ENCODE data around the gene BCL11B.

BCL11B gene

DNA sequence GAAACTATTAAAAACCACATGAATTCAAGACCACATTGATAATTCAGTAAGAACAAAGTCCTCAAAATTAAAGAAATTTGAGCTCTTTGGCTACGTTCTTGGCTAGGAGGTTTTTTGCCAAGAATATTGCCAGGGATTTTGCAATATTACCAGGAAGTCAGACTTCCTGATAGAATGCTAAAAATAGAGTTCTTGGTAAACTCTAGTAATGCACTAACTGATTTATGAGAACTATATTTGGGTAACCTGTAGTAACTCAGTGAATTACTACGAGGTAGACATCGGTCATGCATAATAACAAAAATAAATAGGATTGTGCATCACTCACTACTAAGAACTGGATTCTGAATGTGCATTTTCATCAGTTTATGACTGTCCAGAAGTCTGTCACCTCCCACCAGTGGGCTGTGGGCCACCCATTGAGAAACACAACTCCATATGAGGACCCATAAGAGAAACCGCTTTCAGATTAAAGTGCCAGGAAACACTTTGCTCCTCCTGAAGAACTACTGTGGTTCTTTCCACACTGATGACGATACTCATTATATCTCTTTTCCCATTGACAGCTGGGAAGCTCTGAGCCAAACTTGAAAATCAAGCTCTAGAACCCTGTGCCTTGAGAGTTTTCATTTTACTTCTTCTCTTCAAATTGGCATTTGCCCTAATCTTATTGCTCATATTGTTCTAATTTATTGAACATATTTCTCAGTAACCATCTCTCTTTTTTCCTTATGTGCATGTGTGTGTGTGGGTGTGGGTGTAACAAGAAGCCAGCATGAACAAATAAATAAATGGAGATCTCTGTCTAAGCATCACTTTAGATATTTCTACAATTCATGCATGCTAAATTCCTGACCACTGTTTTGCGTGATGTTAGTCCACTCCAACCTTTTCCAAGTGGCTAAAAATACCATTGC is 116.6 kb downstream of the BCL11B start:
- no peak for DNase-seq

DNA sequence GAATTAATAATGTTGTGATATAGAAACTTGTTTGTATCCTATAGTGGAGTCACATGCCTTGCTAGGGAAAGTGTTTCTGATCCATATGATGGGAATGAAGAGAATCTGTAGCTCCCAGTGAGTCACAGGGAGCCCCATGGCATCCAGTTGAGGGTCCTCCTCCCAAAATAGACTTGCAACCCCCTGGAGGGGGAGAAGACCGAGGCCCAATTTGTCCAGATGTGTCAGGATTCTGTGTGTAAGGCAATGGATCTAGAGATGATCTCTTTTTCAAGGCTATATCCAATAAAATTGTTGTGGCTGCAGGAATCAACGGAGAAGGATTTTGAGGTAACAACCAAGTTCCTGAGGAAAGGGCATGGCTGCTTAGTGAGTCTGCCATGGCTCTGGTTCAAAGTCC is 121.8 kb downstream of the BCL11B start:
- DNase-seq = no peak

DNA sequence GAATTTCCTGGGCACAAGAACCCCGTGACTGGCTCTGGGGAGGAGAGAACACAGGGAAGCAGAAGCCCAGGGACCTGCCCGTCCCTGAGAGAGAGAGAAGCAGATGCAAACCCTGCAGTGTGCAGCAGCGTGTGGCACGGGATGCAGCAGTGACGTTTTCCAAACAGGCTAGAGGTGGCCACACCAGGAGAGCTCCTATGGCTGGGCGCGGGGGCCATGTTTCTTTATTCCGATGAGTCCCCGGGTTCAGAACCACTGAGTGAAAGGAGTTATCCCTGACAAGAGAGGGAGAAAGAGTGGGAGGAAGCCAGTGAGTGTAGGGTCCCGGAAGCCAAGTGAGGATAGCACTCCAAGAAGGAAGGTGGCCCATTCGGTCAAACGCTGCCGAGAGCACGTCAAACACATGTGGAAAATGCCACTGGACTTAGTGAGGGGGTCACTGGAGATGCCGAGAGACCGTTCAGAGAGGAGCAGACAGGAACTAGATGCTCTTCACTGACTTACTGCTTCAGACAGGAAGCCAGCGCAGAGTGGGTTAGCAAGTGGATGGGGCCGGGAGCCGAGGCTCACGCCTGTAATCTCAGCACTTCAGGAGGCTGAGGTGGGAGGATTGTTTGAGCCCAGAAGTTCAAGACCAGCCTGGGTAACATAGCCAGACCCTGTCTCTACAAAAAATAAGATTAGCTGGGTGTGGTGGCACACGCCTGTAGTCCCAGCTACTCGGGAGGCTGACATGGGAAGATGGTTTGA is 123.0 kb downstream of the BCL11B start:
- no peak for DNase-seq

DNA sequence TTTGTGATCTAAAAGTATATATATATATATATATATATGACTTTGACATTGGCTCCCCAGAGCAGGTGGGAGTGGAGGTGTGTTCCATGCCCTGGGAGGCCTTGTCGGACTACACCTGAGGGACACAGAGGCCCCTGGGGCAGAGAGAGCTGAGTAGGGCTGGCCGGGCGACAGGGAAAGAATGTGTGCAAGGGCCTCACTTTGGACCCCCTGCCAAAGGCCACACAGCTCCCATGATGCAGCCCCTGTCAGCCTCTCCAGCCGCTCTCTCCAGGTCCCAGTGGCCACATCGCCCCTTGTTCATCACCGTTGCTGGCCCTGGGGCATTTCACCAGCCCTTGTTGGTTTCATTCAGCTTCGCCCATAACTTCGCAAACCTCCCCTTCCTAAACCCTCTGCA is 123.9 kb downstream of the BCL11B start:
- DNase-seq = no peak

DNA sequence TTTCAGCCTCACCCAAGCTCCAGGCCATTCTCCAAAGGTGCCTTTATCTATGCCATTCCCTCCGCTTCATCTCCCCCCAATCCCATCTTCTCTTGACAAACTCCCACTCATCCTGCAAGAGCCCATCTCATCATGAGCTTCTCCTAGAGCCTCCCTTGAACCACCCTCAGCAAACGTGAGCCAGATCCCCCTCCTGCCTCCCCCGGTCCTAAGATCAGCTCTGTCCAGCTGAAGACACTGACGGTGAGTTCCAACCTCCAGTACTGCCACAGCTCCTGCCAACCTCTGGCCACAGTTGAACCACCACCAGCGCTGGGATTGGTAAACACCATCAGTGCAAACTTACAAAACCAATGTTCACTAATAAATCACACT is 124.6 kb downstream of the BCL11B start:
- DNase-seq = no peak

DNA sequence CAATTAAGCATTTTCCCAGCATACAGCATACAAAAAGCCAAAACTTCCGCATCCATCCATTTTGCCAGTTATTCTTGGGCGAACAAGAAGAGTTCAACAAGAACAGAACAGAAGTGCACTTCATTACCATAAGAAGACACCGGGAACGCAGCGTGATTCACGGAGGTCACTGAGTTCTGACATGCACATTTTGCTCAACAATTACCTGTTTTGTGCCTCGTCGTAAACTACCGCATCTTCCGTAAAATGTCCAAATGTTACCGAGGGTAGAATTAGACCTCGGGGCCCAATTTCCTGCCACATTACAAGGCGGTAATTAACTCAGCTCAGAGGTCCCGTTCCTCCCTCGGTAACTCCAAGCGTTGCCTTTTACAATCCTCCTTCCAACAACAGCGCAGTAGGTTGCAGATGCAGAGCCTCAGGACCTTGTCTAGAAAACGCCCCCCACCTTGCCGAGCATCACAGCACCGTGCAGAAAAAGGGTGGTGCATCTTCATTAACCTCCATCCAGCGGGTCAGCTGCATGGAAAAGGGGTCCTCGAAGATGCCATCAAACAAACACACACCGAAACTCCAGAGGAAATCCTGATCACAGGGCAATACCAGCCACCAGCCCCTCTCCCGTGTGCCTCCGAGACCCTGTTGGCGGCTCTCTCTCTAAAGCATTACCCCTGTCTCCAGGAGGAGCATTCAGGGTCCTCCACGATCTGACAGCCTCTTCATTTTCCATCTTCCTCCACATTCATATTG is 125.2 kb downstream of the BCL11B start:
- DNase-seq = no peak

DNA sequence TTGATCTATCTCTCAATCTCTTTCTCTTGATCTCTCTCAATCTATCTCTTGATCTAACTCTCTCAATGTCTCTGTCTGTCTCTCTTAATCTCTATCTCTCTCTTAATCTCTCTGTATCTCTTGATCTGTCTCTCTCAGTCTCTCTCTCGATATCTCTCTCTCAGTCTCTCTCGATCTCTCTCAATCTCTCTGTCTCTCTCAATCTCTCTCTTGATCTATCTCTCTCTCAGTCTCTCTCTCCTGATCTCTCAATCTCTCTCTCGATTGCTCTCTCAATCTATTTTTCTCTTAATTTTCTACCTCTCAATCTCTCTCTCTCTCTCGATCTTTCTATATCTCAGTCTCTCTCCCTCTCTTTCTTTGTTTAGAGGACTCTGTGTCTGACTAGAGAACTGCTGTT is 126.7 kb downstream of the BCL11B start:
- DNase-seq = no peak

DNA sequence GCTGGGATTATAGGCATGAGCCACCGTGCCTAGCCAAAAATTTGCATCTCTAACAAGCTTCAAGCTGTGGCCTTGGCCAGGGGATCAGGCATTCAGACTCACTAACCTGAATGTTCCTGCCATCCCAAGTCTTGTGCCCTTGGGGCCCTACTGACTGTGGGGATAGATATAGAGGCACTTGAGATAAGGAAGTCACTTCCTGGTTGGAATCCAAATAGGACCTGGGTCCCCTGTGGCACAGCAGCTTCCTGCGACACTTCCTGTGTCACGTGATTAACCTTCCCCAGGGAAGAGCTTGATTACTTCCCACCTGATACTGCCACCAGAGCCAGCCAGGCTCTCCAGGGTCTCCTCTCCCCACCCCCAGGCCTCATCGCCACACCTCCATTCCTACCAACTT is 128.2 kb downstream of the BCL11B start:
- DNase-seq = no peak

DNA sequence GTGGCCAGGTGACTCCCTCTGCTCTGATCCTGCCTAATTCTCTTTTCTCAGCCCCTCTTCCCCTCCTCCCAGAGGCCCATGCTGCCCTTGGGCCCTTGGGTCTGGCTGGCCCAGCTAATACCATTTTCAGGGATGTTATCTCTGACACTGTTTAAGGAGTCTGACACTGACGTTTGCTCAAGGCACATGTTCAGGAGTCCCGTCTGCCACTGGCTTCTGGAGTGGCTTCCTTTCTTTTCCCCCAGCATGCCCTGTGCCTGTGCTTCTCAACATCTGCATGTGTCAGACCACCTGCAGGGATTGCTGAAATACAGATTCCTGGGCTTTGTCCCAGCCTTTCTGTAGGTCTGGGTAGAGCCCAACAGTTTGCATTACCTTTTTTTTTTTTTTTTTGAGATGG is 128.9 kb downstream of the BCL11B start:
- no peak for DNase-seq

DNA sequence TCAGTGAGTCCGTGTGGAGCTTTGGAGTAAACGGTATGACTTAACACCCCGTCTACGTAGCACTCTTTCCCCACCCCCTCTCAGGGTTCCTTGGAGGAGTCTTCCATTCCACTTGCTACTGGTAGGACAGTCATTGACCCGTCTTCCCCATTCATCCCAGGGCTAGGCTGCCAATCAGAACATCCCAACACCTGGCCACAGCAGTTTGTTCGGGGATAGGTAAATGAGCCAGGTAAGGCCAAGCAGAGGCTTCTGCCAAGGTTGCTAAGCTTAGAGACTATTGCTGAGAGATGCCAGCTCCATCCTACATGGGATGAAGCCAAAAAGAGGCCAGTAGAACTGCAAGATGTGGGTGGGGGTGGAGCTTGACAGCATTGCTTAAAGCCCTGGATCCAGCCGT is 130.8 kb downstream of the BCL11B start:
- no peak for DNase-seq

DNA sequence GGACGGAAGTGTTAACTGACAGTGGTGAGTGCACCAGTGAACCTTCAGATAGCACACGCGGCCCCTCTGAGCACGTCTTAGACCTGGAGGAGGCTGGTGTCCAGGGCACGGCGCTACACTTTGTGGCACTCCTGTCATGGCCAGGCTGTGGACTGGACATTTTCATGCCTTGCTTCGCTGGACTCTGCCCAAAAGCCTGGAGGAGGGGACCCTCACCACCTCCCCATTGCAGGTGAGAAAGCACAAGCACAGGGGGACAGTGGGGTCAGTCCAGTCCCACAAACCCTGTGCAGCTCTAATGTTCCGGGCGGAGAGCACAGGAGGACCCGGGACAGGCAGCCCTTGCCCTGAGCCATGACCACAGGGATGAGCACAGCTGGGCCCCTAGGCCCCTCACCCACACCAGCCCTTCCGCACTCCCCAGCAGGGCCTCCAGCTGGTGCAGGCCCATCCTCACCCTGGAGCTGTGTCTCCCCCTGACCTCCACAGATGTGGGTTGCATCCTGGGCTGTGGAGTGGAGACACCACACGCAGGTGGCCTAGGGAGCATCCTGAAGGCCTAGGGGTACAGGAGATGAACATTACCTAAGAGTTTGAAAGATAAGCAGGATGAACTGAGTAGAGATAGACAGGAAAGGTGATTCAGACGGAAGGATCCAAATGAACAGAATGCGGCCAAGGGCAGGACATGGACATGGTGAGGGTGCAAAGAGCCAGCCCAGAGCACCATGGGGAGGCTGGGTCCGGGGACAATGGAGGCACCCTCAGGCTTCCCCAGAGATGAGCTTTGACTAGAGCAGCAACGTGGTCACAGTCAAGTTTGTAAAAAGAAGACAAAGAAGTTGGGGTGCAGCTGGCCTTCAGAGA is 132.8 kb downstream of the BCL11B start:
- DNase-seq = no peak

DNA sequence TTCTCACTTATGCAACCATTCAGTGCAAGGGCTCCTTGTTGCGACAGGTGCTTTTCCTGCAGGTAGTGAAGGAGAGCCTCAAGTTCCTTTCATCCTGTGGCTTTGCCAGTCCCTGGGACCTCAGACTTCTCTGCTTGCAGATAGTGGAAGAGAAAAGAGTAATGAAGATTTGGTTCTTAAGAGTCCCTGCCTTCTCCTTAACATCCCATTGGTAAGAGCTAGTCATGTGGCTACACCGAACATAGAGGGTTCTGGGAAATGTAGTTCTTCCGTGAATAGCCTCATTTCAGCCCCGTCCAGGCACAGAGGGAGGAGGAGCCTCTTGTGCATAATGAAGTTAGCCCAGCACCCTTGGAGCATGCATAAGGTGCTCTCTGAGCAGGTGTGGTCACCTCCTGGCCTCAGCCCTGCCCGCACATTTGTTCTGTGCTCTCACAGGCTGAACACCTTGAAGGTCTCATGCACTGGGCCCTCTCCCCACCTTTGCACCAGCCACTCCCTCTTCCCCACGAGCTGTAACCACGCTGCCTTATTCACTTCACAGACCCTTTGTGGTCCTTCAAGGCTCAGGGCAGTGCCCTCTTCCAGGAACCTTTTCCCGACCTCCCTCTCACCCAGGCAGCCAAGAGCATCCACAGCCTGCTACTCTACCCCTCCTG is 134.0 kb downstream of the BCL11B start:
- DNase-seq = peak; percentile 24

DNA sequence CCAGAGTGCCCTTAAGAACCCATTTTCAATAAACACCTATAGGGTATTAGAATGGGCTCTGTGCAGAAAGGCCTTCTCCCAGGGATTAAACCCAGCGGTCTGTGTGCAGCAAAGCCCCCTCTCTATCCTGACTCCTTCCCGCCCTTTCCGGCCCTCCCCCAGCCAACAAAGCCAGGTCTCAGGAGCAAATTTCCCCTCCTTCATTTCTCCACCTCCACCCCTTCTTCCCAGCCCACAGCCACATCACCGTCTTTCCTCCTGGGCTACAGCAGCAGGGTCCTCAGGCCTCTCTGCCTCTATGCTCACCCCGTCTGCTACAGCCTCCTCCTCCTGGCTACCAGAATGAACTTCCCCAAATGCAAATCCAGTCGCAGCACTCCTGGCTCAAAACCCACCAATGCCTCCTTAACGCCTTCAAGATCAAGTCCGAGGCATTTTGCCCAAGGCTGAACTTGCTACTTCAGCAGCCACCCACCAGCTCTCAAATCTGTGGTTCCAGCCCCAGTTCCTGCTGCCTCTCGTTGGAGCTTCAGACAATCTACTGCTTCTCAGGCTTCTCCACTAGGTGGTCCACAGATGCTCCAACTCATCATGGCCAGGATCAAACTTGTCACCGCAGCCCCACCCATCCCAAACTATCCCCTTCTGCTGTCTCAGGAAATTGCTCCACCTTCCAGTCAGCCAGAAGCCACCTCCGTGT is 134.8 kb downstream of the BCL11B start:
- DNase-seq = no peak

DNA sequence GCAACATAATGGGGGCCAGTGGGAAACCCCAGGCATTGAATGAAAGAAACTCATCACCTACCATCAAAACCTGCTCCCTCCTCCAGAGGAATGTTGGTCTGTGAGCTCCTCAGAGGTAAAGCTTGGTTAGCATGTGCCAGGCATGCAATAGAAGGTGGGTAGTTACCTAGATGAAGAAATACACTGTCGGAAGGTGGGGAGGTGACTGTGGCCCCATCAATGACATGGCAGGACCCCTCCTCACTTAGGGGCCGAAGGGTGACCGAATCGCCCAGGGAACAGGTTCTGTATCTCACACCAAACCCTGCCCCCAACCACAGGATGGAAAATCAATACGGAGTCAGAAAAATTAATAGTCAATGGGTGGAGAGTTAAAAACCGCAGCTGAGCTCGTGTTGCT is 135.6 kb downstream of the BCL11B start:
- no peak for DNase-seq

DNA sequence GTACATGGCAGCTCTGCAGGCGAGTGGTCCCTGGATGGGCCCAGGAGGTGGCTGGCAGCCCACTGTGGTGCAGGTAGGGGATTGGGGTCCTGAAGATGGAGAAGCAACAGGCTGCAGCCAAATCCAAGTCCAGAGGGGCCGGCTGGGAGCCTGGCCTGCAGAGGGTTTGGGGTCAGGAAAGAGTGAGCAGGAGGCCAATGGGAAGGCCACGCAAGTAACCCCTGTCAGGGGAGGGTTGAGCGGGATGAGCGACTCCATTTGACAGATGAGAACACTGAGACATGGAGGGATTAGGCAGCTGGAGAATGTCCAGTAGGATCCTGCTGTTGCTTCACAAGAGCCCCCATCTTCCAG is 136.0 kb downstream of the BCL11B start:
- no peak for DNase-seq

DNA sequence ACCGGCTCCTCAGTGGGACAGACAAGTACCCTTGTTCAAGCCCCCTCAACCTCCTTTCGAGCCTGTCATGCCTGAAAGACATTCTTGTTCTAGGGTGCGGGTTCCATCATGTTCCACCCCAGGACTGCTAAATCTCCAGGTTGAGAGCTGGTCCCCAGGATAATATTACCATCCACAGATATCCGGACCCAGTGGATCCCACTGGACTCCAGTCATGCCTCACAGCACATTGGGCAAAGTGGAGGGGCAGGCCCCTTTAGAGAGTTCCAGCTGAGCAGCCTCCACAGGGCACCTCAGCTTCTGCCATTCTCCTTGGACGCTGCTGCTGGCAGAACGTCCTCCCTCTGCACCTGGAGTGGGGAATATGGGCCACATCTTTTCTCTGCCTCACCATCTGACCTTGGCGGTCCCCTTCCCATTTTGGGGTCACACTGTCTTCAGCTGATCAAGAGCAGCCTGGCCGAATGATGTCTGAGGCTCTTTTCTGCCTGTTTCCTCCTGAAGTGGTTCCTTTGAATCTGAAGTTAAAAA is 137.4 kb downstream of the BCL11B start:
- no peak for DNase-seq

DNA sequence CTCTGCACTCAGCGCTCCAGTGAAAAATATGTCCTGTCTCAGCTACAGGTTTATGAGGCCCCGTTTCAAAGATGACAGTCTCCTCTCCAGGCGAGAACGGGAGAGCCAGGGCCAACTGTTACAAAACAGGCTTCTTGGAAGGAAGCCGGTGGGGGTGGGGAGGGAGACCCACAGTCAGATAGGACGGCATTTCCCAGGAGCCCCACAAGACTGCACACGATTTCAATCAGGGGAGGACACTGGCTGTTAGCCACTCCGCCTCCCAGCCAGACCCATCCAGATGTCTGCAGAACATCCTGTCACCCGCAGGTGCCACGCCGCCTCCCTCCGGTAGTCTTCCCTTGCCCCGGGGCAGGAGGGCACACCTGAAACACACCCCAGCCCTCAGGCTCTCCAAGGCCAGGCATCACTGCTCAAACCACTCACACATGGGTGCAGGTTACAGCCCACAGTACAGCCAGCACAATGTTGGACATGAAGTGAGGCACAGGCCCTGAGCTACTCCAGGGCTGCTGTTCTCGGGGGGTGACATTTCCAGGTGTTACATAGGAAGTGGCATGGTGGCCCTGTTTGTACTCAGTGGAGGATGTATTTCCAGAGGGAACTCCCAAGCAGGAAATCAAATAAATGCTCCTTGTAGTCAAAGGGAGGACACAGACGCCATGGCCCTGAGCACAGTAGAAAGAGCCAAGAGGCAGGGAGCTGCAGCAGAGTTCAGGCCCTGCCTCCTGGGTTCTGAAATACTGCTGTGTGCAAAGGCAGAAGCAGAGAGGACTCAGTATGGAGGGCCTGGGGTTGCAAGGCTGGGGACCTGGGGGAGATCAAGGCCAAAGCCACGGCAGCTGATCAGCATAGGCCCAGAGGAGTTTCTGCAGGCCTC is 138.1 kb downstream of the BCL11B start:
- DNase-seq = no peak

DNA sequence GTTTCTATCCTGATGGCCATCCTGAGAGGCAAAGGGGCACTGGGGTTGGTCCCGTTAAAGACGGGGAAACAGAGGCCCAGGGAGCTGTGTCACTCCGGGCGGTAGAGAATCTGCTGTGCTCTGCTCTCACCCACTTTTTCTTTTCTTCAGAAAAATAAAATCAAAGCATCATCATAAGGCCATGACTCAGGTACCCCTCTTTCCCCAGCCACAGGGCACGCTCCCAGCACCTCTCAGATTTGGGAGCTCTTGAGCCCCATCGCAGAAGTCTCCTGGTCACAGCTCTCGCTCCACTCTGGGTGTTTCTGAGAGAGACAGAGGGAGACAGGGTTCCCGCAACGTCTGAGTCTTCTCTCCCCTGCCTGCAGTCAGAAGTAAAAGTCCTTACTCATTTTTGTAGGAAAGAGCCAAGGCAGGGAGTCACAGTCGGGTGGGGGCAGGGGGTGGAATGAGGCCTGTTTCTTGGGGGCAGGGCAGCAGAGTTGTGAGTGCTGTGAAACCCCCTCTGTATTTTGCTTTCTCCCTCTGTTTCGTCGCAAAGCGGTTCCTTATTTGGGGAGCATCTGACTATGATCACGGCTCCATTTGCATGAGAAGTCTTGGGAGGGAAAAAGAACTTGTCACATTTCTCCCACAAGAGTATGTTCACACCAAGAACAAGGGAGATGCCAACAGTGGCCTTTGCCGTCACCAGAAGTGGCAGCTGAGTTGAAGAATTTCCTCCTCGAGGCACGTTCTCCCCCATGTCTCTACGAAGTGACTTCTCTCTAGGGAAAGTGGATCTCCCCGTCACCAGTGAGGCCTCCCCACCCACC is 139.0 kb downstream of the BCL11B start:
- DNase-seq = no peak

DNA sequence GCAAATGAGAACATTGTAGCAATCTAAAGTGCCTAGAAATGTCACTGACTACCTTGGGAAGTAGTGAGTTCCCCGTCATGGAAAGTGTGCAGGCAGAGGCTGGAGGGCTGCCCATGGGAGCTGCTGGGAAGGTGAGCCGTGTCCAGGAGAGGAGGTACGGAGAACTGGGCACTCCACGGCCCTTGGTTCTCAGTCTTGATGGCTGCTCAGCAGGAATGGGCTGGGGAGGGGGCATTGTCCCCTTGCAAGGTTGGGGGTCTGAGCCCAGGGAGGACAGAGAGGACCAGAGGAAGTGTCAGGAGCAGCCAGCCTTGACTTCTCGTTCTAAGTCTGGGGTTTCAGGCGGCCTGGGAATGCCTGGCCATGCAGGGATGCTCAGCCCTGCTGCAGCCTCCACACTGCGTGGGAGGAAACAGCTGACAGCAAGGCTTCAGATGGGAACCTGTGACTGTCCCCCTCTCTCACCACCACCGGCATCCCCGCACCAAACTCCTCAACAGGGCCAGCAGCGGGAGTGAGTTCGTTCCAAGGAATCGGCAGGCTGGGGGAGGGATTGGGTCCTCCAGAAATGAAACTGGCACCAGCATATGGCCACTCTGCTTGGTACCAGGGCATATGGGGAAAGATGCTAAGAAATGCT is 140.2 kb downstream of the BCL11B start:
- DNase-seq = no peak
